HG03175 (cell line): ENCODE data around the gene RNF126.
"Not testable (repeated sequence)": the region's sequence is repeated elsewhere in the genome, so short reads cannot be mapped to it uniquely, and the experiment has no call there.

Experiments
- ATAC-seq: cut with Tn5 transposase; IDR thresholded peaks from one replicate; pipeline ENCODE4 v1.9.1; 2021; ENCODE audit warnings: mild to moderate bottlenecking, moderate library complexity; ENCODE audit not compliant: unreplicated experiment

Gene RNF126

DNA sequence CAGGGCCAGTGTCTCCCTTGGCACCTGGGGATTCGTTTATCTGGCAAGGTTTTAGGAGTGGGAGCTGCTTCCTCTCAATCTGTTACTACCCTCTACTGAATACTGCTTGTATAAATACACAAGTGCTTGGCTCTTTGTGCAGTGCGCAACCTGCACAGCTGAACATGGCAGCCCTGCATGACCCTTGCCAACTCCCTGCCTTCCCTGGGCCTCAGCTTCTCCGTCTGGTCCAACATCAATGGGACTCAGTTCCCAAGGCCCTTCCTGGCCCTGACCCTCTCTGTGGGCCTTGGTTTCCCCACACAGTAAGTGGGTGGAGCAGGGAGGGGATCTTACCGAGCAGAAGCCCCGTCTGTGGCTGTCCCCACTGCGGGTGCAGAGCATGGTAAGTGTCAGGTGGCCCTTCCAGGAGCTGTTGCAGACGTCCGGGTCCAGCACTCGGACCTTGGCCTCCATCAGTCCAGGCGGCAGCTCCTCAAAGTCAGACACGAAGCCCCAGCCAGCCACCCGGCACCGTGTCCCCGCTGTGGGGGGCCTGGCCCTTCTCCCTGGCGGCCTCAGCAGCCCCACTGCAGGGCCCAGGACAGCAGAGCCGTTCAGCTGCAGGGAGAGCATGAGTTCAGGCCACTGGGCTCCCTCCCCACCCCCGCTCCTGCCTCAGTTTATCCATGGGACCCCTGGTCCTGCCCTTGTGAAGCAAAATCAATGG, 23.7 kb upstream of the RNF126 start:
- ATAC-seq = no peak

DNA sequence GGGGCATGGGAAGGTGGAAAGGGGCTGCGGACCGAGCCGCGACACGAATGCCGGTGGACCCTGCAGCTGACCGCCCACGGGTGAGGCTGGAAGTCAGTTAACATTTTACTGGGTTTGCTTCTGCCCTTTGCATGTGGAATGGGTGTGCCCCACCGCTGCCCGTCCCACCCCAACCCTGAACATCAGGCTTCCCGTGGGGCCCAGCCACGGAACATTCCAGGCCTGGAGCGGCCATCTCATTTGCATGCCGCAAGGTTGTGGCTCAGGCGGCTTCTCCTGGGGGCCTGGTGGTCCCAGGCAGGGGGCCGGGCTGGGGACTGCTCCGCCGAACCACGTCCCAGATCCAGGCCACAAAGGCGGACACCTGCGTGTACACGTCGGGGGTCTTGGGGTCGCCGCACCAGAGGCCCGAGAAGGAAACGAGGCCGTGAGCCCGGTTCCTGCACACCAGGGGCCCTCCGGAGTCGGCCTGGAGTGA, 22.5 kb upstream of the RNF126 start:
- no peak for ATAC-seq

DNA sequence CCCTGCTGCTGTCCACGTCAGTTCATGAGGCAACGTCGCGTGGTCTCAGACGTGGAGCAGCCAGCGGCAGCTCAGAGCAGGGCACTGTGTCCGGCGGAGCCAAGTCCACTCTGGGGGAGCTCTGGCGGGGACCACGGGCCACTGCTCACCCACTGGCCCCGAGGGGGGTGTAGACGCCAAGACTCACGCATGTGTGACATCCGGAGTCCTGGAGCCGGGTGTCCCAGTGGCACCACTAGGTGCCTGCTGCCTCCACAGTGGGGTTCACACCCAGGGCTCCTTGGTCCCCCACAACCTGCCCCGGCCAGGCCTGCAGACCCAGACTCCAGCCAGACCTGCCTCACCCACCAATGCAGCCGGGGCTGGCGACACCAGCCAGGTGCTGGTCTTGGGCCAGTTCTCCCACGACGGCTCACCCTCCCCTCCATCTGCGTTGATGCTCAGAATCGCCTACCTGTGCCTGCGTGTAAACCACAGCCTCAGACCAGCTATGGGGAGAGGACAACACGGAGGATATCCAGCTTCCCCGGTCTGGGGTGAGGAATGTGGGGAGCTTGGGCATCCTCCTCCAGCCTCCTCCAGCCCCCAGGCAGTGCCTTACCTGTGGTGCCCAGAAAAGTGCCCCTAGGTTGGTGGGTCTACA, 19.8 kb upstream of the RNF126 start:
- ATAC-seq = no peak

DNA sequence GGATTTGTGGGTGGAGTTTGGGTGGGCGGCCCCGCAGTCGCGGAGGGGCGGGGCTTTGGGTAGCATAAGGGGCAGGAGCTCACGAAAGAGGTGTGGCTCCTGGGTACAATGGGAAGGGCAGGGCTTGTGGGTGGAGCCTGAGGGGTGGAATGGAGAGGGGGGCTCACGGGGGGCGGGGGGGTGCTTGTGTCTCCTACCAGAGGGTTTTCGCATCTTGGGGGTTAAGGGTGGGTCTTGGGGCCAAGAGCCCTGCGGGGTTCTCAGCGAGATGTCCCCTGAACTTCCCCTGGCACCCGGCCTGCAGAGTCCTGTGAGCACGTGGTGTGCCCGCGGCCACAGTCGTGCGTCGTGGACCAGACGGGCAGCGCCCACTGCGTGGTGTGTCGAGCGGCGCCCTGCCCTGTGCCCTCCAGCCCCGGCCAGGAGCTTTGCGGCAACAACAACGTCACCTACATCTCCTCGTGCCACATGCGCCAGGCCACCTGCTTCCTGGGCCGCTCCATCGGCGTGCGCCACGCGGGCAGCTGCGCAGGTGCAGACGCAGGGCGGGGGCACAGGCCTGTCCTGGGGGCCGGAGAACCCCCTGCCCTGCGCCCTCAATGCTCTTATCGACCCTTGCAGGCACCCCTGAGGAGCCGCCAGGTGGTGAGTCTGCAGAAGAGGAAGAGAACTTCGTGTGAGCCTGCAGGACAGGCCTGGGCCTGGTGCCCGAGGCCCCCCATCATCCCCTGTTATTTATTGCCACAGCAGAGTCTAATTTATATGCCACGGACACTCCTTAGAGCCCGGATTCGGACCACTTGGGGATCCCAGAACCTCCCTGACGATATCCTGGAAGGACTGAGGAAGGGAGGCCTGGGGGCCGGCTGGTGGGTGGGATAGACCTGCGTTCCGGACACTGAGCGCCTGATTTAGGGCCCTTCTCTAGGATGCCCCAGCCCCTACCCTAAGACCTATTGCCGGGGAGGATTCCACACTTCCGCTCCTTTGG, 18.3 kb upstream of the RNF126 start:
- ATAC-seq = no peak

- peak; percentile 69 for ATAC-seq
Measured at GRCh38 chr19:680287-681028, 17.4 kb upstream of the RNF126 start.

DNA sequence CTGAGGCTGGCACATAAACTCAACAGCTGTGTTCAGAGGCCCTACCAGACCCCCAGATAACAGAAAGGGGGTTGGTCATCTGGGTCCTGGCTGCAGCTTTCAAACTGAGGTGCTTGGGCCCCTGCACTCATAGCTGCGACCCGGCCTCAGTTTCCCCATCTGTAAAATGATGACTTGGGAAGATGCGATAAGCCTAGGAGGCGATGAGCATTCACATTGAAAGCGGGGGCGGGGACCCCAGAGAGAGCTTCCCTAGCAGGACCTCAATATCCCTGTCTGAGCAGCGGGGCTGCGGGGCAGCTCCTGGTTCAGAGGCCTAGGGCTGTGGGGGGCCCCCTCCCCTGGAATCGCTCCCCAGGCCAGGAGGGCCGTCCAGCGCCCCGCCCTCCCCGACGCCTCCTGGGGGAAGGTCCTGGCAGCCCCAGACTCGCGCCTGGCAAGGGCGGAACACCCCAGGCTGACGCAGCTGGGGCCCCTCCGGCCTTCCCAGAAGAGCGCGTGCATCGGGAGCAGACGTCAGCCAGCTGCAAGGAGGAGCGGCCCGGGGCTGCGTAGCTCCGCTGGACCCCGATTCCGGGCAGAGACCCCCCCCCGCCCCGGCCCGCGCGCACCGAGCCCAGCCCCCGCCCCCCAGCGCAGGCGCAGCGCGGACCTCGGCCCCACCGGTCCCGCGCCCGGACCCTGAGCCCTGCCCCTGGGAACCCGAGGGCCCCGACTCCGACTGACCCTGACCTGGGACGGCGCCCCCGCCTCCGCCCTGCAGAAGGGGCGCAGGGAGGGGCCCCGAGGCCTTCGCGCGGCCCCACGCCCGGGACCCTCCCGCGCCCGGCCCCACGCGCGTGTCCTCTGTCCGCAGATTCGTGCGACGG, 16.6 kb upstream of the RNF126 start:
- peak; percentile 7 for ATAC-seq

DNA sequence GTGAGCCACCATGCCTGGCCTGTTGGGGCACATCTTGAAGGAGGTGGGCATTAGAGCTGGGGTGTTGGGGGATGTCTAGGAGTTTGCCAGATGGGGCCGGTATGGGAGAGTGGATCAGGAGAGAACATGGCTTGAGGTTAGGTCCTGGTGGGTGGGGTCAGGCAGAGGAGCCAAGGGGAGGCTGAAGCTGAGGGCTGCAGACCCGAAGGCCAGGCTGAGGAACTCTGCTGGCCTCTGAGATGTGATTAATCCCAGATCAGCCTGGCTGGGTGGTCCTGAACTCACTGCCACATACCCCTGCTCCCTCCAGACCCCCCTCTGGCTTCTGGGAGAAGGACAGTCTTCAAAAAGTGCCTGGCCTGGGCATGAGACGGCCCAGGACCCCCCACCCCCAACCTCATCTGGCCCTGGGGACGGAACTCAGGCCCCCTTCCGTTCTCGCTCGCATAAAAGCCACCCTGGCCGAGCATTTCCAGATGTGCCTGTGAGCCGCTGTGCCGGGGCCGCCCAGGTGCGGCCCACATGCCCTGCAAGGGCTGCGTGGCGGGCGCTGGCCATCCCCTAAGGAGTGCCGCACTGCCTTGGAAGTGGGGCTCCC, 15.9 kb upstream of the RNF126 start:
- no peak for ATAC-seq

DNA sequence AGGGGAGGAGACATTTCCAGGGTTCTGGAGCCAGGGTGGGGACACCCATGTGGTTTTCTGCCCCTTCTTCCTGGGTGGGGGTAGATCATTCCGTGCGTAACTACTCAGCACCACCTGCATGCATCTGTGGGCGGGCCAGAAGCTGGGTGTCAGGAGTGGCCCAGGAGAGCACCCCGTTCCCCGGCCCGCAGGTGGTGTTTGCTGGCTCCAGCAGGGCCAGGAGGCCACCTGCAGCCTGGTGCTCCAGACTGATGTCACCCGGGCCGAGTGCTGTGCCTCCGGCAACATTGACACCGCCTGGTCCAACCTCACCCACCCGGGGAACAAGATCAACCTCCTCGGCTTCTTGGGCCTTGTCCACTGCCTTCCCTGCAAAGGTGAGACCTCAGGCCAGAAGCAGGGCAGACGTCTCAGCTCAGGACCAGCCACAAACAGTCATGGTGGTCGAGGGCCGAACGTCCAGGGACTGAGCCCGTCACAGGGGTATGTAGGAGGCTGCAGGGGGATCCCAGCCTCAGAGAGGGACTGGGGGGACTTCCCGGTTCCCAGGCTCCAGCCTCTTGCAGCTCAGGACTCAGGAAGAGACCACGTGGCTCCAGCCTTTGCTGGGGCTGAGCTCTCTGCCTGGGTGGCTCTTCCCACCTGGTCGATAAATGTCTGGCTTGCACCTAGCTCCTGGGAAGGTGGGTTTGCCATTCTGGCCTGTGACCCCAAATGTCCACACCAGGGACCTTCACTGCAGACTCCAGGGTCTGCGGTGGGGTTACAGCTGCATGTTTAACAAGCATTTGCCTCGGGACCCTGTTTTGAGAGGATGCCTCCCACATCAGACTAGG, 14.8 kb upstream of the RNF126 start:
- ATAC-seq = no peak

DNA sequence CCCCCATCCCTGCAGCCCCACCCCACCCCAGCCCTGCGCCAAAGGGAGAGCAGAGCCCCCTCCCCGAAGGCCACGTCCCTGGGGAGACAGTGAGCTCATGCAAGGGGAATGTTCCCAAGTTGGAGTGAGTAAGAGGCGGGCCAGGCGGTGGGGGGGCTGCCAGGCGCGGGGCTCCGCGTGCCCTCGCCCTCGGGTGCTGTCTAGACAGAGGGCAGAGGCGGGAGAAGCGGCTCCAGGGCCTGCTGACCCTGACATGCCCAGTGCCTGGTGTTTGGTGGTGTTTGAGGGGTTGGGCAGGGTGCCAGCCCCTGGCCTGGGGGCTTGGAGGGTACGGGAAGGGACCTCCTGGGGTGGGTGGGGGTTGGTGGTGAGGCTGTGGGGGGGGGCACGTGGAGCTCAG, 14.2 kb upstream of the RNF126 start:
- ATAC-seq = no peak

DNA sequence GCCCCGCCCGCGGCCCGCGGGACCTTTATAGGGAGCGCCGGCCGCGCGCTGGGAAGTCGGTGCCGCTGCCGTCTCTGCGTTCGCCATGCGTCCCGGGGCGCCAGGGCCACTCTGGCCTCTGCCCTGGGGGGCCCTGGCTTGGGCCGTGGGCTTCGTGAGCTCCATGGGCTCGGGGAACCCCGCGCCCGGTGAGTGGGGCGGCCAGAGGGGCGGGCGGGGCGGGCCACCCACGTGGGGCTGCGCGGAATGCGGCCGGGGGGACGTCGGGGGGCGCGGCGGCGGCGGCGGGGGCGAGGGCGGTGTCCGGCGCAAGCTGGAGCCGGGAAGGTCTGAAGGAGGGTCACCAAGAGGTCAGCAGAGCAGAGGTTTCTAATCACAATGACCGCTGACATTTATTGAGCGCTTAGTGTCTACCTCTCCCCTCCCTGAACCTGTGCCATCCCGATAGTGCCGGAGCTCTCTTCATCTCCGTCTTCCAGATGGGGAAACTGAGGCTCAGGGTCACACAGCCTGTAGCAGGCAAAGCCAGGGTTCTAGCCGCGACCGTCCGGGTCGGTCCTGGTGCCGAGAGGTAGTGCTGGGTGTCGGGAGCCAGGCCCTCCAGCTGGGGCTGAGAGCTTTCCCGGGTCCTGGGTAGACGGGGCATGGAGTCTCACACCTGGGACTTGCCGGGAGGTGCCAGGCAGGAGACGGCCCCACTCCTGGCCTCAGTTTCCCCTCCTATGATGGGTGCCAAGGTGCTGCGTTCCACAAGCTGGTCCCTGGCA, 13.5 kb upstream of the RNF126 start, which contains the start of gene FSTL3:
Gene FSTL3 (plus strand): TSS at position 54 of the 767 bp plus-strand sequence. CDS start 32 bp downstream, at position 86.
- no peak for ATAC-seq

GRCh38 chr19:676007-676338, 13.0 kb upstream of the RNF126 start:
- no peak for ATAC-seq

DNA sequence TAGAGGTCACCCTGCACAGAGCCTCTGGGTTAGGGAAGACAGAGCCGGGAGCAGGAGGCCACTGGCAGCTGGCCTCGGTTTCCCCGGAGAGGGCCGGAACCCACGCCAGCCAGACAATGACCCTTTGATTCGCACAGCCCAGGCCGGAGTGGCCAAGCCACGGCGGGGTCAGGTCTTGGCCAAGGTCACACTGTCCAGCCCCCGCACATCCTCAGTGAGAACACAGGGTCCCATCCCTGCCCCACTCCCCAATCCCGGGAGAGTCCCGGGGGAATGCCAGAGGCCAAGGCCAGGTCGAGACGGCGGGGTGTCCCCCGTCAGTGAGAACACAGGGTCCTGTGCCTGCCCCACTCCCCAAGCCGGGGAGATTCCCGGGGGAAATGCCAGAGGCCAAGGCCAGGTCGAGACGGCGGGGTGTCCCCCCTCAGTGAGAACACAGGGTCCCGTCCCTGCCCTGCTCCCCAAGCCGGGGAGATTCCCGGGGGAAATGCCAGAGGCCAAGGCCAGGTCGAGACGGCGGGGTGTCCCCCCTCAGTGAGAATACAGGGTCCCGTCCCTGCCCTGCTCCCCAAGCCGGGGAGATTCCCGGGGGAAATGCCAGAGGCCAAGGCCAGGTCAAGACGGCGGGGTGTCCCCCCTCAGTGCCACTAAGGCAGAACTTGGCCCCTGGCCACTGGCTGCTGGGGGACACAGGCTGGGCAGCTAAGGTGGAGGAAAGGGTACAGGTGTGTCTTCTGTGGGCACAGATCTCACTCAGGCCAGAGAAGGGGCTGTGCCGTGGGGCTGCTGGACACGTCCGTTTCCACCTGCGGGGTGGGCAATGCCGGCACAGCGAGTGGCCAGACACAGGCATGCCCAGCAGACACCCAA, 11.5 kb upstream of the RNF126 start:
- no peak for ATAC-seq

GRCh38 chr19:670609-671075, 7.6 kb upstream of the RNF126 start:
- ATAC-seq = no peak

DNA sequence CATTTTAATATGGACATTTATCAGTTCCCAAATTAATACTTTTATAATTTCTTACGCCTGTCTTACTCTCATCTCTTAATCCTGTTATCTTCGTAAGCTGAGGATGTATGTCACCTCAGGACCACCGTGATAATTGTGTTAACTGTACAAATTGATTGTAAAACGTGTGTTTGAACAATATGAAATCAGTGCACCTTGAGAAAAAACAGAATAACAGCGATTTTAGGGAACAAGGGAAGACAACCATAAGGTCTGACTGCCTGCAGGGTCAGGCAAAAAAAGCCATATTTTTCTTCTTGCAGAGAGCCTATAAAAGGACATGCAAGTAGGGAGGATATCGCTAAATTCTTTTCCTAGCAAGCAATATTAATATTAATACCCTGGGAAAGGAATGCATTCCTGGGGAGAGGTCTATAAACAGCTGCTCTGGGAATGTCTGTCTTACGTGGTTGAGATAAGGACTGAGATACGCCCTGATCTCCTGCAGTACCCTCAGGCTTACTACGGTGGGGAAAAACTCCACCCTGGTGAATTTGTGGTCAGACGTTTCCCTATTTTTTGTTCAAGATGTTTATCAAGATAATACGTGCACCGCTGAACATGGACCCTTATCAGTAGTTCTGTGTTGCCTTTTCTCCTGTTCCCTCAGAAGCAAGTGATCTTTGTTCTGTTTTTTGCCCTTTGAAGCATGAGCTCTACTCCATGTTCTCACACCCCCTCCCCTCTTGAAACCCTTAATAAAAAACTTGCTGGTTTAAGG, 5.8 kb upstream of the RNF126 start:
- not testable (repeated sequence) for ATAC-seq

DNA sequence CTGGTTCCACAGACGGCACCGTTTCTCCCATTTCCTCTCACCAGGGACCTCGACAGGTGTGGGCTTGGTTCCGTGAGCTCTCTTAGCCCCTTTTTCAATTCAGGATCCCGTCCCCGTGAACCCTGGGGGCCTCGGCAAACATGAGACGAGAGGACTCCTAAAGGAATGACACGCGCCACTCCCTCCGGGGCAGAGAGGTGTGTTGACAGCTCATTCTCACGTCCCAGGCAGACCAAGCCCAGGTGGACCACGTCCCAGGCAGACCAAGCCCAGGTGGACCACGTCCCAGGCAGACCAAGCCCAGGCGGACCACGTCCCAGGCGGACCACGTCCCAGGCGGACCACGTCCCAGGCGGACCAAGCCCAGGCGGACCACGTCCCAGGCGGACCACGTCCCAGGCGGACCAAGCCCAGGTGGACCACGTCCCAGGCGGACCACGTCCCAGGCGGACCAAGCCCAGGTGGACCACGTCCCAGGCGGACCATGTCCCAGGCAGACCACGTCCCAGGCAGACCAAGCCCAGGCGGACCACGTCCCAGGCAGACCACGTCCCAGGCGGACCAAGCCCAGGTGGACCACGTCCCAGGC, 4.1 kb upstream of the RNF126 start:
- not testable (repeated sequence) for ATAC-seq
